HAP-1 (cell line): Measurements from ENCODE around the gene PCDH9.
A peak's percentile ranks its signal among the peaks of the same experiment; 100 is the strongest.
"Not testable (repeated sequence)": the region's sequence is repeated elsewhere in the genome, so short reads cannot be mapped to it uniquely, and the experiment has no call there.

Source experiments
- DNase-seq, 2 experiments: peaks; one replicate each; pipeline ENCODE4 v3.0.0-alpha.2; 2016 to 2020; ENCODE audit warnings: low spot score in 2 of 2
- H3K27me3 ChIP-seq: fragments of 250-450 bp; sonication (Bioruptor Pico); 2 replicates; pipeline ENCODE4 v1.5.1; 2020; ENCODE audit warnings: low read depth, mild to moderate bottlenecking, moderate library complexity
- H3K36me3 ChIP-seq: fragments of 250-450 bp; sonication (Bioruptor Pico); replicated peaks from 2 replicates; pipeline ENCODE4 v1.5.1; 2020; ENCODE audit warnings: mild to moderate bottlenecking
- H3K4me1 ChIP-seq: fragments of 250-450 bp; sonication (Bioruptor Pico); 2 replicates; pipeline ENCODE4 v1.5.1; 2020; ENCODE audit warnings: mild to moderate bottlenecking
- H3K4me3 ChIP-seq: fragments of 250-450 bp; sonication (Bioruptor Pico); 2 replicates; pipeline ENCODE4 v1.5.1; 2020; ENCODE audit warnings: mild to moderate bottlenecking, moderate library complexity
- H3K9me3 ChIP-seq: fragments of 250-450 bp; sonication (Bioruptor Pico); 2 replicates; pipeline ENCODE4 v1.5.1; 2020; ENCODE audit warnings: mild to moderate bottlenecking, moderate library complexity
- in situ Hi-C: fragments of 300-500 bp; cut with MboI; formaldehyde crosslinking; loops from 3 replicates; pipeline ENCODE4 v1.14.3; 2020; ENCODE audit warnings: low sequenced_read_pairs, inconsistent platforms, mixed read lengths

PCDH9 gene

DNA sequence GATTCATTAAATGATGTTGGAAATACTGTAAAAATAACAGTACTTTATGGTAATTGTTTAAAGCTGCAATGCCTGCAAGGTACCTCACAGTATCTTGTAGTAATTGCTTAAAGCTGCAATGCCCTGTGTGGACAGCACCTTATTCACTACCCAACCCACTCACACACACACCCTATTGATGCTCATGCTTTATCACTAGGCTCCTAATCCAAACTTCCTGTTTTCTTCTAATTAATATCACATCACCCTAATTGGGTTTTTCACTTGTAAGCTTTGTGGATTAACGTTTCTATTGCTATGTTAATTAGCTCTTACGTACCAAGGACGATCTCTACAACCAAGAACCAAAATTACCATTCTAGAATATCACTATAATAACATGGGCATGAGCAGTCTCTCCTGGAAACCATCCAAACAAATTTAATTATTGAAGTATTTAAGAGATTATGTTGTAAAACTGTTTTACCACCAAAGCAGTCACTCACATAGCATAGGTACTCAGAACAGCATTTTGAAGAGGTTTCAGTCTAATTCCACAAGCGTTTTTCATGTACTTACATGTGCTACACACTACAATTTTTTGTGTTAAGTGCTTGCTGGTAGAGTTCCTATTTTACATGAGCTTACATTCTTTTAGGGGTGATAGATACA lies 303.8 kb downstream of the PCDH9 start:
- in situ Hi-C loops = no loop called here
- peaks cover 17% of the 10 kb centered on the region for H3K4me1 ChIP-seq
- no peak overlapping the region for H3K4me3 ChIP-seq
- no peaks in the 10 kb centered on the region for H3K9me3 ChIP-seq
- peak in 1 of 2 experiments; percentile 40 for DNase-seq
- no peaks in the 10 kb centered on the region for H3K27me3 ChIP-seq
- no peaks in the 10 kb centered on the region for H3K36me3 ChIP-seq

DNA sequence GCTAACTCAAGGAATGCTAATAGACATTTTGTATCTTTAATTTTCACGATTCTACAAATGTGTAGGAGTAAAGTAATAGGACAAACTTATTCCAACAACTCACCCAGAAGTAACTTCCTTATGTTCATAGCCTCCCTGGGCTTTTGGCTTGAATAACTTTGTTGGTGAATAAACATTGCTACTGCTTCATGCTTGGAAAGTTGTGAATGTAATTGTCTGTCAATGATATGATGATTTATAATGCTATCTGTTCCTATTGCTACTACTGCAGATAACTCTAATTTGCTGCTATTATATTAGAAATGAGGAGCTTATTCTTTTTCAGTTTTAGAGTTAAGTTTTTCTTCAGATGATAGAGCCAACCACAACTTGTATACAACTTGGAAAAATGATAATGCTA lies 307.7 kb downstream of the PCDH9 start:
- Histone ChIP-seq H3K27me3 (no peaks in the 10 kb centered on the region), H3K36me3 (no peaks in the 10 kb centered on the region)
- in situ Hi-C loops = no loop called here

GRCh38 chr13:66921437-66921836 lies 308.7 kb downstream of the PCDH9 start:
- H3K4me3 ChIP-seq = no peak overlapping the region
- H3K4me1 ChIP-seq = peaks cover 7% of the 10 kb centered on the region
- DNase-seq = no peak
- H3K36me3 ChIP-seq = no peaks in the 10 kb centered on the region
- H3K27me3 ChIP-seq = no peaks in the 10 kb centered on the region
- in situ Hi-C loops = no loop called here
- H3K9me3 ChIP-seq = peaks cover 4% of the 10 kb centered on the region; the same call in 1 of the 2 replicates

More for the DNA sequence above, 307.7 kb downstream of the PCDH9 start:
- peaks cover 4% of the 10 kb centered on the region; the same call in 1 of the 2 replicates for H3K9me3 ChIP-seq
- H3K4me3 ChIP-seq = no peak overlapping the region
- H3K4me1 ChIP-seq = peaks cover 13% of the 10 kb centered on the region
- no peak for DNase-seq

- H3K4me1 ChIP-seq = peaks cover 7% of the 10 kb centered on the region
- peaks cover 4% of the 10 kb centered on the region; the same call in 1 of the 2 replicates for H3K9me3 ChIP-seq
- H3K27me3 ChIP-seq = no peaks in the 10 kb centered on the region
- no peak for DNase-seq
- H3K36me3 ChIP-seq = no peaks in the 10 kb centered on the region
- in situ Hi-C loops = no loop called here
- H3K4me3 ChIP-seq = no peak overlapping the region
These were observed 314.4 kb downstream of the PCDH9 start for GRCh38 chr13:66915596-66916185.

DNA sequence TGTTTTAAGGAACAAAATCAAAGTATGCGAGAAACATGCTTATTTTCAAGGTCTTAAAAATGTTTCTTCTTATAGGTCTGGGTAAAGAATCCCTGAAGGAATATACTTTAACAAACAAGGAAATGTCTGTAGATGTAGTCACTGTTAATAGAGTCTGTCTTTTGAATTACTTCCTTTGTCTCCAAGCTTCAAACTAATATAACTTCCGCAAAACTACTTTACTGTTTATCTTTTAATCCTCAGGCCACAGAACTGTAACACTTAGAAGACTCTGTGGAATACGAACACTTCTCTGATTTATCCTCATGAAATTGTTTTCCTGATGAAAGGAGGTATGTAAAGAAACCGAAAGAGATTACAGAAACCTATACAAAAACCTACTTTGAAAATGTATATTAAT lies 316.0 kb downstream of the PCDH9 start:
- Histone ChIP-seq H3K4me3 (no peak overlapping the region), H3K27me3 (no peaks in the 10 kb centered on the region), H3K36me3 (no peaks in the 10 kb centered on the region), H3K9me3 (peaks cover 4% of the 10 kb centered on the region; the same call in 1 of the 2 replicates), H3K4me1 (peaks cover 7% of the 10 kb centered on the region)
- no peak for DNase-seq
- in situ Hi-C loops = no loop called here

DNA sequence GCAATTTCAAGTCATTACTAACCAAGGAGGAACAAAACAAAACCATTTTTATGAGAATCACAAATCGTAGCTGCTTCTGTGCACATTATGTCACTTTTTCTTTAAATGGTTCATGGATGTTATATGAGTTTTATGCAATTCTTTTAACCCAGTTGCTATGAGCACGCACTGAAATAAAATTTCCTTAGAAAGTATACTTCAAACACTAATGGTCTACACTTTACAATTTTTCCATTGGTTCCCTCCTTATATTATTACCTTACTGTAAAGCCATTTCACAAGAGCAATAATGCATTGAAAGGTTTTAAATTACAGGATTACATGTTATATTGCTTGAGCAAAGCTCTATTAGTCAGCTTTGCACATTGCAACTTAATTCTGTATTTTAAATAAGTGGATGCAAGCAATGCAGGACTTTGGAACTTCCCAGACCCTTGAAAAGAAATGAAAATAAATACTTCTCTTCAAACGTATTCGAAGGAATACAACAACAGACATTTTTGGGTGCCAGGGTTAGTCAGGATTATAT lies 318.7 kb downstream of the PCDH9 start:
- DNase-seq = peak in 1 of 2 experiments; percentile 35
- H3K4me1 ChIP-seq = peaks cover 7% of the 10 kb centered on the region
- no peaks in the 10 kb centered on the region for H3K27me3 ChIP-seq
- no peaks in the 10 kb centered on the region for H3K9me3 ChIP-seq
- H3K4me3 ChIP-seq = no peak overlapping the region
- in situ Hi-C loops = no loop called here
- H3K36me3 ChIP-seq = no peaks in the 10 kb centered on the region

GRCh38 chr13:66899955-66900354 lies 330.2 kb downstream of the PCDH9 start:
- in situ Hi-C loops = no loop called here
- Histone ChIP-seq H3K4me1 (peaks cover 6% of the 10 kb centered on the region), H3K27me3 (no peaks in the 10 kb centered on the region), H3K4me3 (no peak overlapping the region), H3K36me3 (no peaks in the 10 kb centered on the region), H3K9me3 (no peaks in the 10 kb centered on the region)
- DNase-seq = no peak

DNA sequence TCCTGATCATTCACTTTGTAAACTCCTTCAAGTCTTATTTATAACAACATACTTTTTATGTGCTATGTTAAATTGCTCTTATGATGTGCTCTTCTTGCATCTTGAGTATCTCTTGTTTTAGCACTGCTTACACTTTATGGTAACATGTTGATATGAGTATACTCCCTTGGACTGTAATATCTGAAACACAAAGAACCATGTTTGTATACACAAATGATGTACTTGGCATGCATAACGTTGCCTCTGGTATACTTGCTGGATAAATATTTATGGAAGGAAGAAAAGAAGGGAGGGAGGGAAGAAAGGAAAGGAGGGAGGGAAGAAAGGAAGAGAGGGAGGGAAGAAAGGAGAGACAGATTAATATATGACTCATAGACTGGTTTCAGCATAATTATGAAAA lies 333.2 kb downstream of the PCDH9 start:
- DNase-seq = no peak
- in situ Hi-C loops = no loop called here
- H3K9me3 ChIP-seq = no peaks in the 10 kb centered on the region

GRCh38 chr13:66895780-66896179 lies 334.4 kb downstream of the PCDH9 start:
- in situ Hi-C loops = no loop called here
- DNase-seq = no peak
- no peaks in the 10 kb centered on the region for H3K9me3 ChIP-seq
- H3K36me3 ChIP-seq = no peaks in the 10 kb centered on the region
- H3K27me3 ChIP-seq = no peaks in the 10 kb centered on the region
- H3K4me3 ChIP-seq = no peak overlapping the region
- no peaks in the 10 kb centered on the region for H3K4me1 ChIP-seq

More for the DNA sequence above, 333.2 kb downstream of the PCDH9 start:
- H3K27me3 ChIP-seq = no peaks in the 10 kb centered on the region
- no peaks in the 10 kb centered on the region for H3K4me1 ChIP-seq
- H3K4me3 ChIP-seq = no peak overlapping the region
- no peaks in the 10 kb centered on the region for H3K36me3 ChIP-seq

DNA sequence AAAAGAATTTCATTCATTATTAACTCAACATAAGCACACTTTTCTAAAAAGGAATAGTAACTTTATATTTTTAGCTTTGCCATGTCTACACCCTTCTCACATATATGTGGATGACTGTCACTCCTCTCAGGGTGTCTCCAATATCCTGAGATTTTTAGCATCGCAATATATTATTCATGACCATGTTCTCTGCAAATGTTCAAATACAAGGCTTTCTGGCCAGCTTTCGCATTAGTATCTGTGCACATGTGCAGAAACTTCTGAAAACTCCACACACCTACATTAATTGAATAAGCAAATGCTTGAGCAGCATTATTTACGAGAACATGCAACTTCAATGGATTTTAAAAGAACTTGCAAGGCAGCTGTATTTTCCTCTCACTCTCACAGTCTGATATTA lies 334.8 kb downstream of the PCDH9 start:
- no peak for DNase-seq
- H3K9me3 ChIP-seq = no peaks in the 10 kb centered on the region
- H3K4me1 ChIP-seq = no peaks in the 10 kb centered on the region
- H3K36me3 ChIP-seq = no peaks in the 10 kb centered on the region
- in situ Hi-C loops = no loop called here
- no peak overlapping the region for H3K4me3 ChIP-seq
- H3K27me3 ChIP-seq = no peaks in the 10 kb centered on the region

DNA sequence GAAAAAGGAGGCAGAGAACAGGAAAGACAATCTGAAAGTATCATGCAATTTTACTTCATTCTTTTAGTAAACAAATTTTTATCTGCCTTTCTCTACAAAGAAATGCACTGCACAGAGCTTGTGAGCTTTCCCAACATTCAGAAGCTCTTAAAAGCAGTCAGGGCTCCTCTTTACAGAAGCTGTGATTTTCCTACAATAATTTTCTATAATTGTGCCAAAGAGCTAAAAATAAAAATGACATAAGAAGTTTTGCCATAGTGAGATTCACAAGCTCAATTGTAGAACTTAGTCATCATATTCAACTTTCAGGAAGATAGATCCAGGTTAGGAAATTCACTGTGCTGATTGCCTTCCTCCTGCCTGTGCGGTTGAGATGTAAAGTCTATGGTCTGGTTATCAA lies 341.4 kb downstream of the PCDH9 start:
- Histone ChIP-seq H3K4me3 (no peak overlapping the region), H3K27me3 (no peaks in the 10 kb centered on the region), H3K4me1 (peaks cover 7% of the 10 kb centered on the region), H3K36me3 (no peaks in the 10 kb centered on the region), H3K9me3 (no peaks in the 10 kb centered on the region)
- no peak for DNase-seq
- in situ Hi-C loops = no loop called here

DNA sequence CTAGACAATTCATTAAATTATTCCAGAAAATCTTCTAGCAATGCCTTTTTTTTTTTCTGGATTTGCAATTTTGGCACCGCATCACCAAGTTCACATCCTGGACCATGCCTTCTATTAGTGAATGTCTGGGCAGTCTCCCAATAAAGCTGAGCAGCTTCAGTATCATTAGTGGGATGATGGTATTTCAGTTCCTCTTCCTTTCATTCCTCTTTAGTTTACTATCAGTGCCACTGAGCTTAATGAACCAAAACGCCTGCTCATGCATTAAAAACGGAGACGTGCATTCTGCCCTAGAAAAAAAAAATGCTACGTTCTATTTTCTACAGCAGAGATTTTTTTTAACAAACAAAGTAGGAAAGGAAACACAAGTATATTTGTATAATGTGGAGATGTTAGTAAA lies 343.0 kb downstream of the PCDH9 start:
- H3K4me1 ChIP-seq = peaks cover 7% of the 10 kb centered on the region
- no peaks in the 10 kb centered on the region for H3K27me3 ChIP-seq
- in situ Hi-C loops = no loop called here
- no peak for DNase-seq
- no peaks in the 10 kb centered on the region for H3K9me3 ChIP-seq
- H3K4me3 ChIP-seq = no peak overlapping the region
- no peaks in the 10 kb centered on the region for H3K36me3 ChIP-seq

- in situ Hi-C loops = no loop called here
- no peaks in the 10 kb centered on the region for H3K9me3 ChIP-seq
- no peak for DNase-seq
- no peaks in the 10 kb centered on the region for H3K27me3 ChIP-seq
- H3K4me3 ChIP-seq = no peak overlapping the region
- peaks cover 7% of the 10 kb centered on the region for H3K4me1 ChIP-seq
- H3K36me3 ChIP-seq = no peaks in the 10 kb centered on the region
These were observed 343.9 kb downstream of the PCDH9 start for GRCh38 chr13:66886264-66886663.

DNA sequence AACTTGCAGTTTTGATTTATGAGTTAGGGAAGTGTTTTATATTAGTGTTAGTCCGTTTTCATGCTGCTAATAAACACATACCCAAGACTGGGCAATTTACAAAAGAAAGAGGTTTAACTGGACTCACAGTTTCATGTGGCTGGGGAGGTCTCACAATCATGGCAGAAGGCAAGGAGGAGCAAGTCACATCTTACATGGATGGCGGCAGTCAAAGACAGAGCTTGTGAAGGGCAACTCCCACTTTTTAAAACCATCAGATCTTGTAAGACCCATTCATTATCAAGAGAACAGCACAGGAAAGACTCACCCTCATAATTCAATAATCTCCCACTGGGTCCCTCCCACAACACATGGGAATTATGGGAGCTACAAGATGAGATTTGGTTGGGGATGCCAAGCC lies 349.0 kb downstream of the PCDH9 start:
- H3K4me3 ChIP-seq, H3K27me3 ChIP-seq, H3K9me3 ChIP-seq, DNase-seq, H3K36me3 ChIP-seq, in situ Hi-C loops: not testable (repeated sequence)
- peaks cover 17% of the 10 kb centered on the region for H3K4me1 ChIP-seq
